Nephron (organoid): Measurements from ENCODE around the gene WWOX.

ENCODE experiments used
- H3K27ac Mint-ChIP-seq, 3 experiments: 2 replicates each; pipeline ENCODE4 v1.8.0; 2020; ENCODE audit warnings: mixed read lengths in 3 of 3, mild to moderate bottlenecking in 2 of 3, moderate library complexity in 1 of 3
- H3K27me3 Mint-ChIP-seq: 2 replicates; pipeline ENCODE4 v1.8.0; 2021; ENCODE audit warnings: low read depth, mild to moderate bottlenecking, moderate library complexity, mixed read lengths
- H3K36me3 Mint-ChIP-seq: 2 replicates; pipeline ENCODE4 v1.8.0; 2020; ENCODE audit warnings: low read depth, mixed read lengths
- H3K4me1 Mint-ChIP-seq: 2 replicates; pipeline ENCODE4 v1.8.0; 2020; ENCODE audit warnings: mixed read lengths
- H3K4me3 Mint-ChIP-seq, 3 experiments: 2 replicates each; pipeline ENCODE4 v1.8.0; 2020; ENCODE audit warnings: mild to moderate bottlenecking in 3 of 3, mixed read lengths in 3 of 3, moderate library complexity in 2 of 3
- H3K9me3 Mint-ChIP-seq: 2 replicates; pipeline ENCODE4 v1.8.0; 2020; ENCODE audit warnings: mixed read lengths
- CTCF ChIP-seq, 3 experiments: fragments of 200-600 bp; sonication (generic); IDR thresholded peaks; one replicate each; pipeline ENCODE4 v1.5.0; 2021; ENCODE audit warnings: antibody characterized with exemption in 3 of 3; ENCODE audit not compliant: unreplicated experiment in 3 of 3

The WWOX gene

GRCh38 chr16:78592111-78592510 is 492.7 kb downstream of the WWOX start:
- no peak overlapping the region for H3K27ac Mint-ChIP-seq
- H3K4me1 Mint-ChIP-seq, result peaks cover 5% of the 10 kb centered on the region
- H3K9me3 Mint-ChIP-seq, result no peaks in the 10 kb centered on the region
- no peak overlapping the region for H3K4me3 Mint-ChIP-seq
- TF ChIP-seq CTCF (IDR thresholded peaks at IDR 0.05; ENCODE audit: unreplicated experiment in 3 of 3), result no peak
- no peaks in the 10 kb centered on the region for H3K36me3 Mint-ChIP-seq
- H3K27me3 Mint-ChIP-seq, result peaks cover 10% of the 10 kb centered on the region

GRCh38 chr16:78593352-78593751 is 493.9 kb downstream of the WWOX start:
- H3K36me3 Mint-ChIP-seq, result no peaks in the 10 kb centered on the region
- H3K9me3 Mint-ChIP-seq, result no peaks in the 10 kb centered on the region
- H3K27ac Mint-ChIP-seq, result no peak overlapping the region
- no peak for TF ChIP-seq CTCF (IDR thresholded peaks at IDR 0.05; ENCODE audit: unreplicated experiment in 3 of 3)
- peaks cover 14% of the 10 kb centered on the region for H3K4me1 Mint-ChIP-seq
- H3K4me3 Mint-ChIP-seq, result no peak overlapping the region
- H3K27me3 Mint-ChIP-seq, result peaks cover 10% of the 10 kb centered on the region

- no peaks in the 10 kb centered on the region for H3K36me3 Mint-ChIP-seq
- peaks cover 8% of the 10 kb centered on the region for H3K27me3 Mint-ChIP-seq
- H3K4me1 Mint-ChIP-seq, result peaks cover 14% of the 10 kb centered on the region
- TF ChIP-seq CTCF (IDR thresholded peaks at IDR 0.05; ENCODE audit: unreplicated experiment in 3 of 3), result no peak
- no peak overlapping the region for H3K27ac Mint-ChIP-seq
- no peak overlapping the region for H3K4me3 Mint-ChIP-seq
- H3K9me3 Mint-ChIP-seq, result no peaks in the 10 kb centered on the region
These were observed 494.7 kb downstream of the WWOX start for GRCh38 chr16:78594191-78594590.

- peaks cover 2% of the 10 kb centered on the region for H3K9me3 Mint-ChIP-seq
- no peak for TF ChIP-seq CTCF (IDR thresholded peaks at IDR 0.05; ENCODE audit: unreplicated experiment in 3 of 3)
- H3K27ac Mint-ChIP-seq, result peak overlapping the region in 1 of 3 experiments; percentile 64
- H3K36me3 Mint-ChIP-seq, result no peaks in the 10 kb centered on the region
- H3K4me1 Mint-ChIP-seq, result peaks cover 14% of the 10 kb centered on the region
- H3K27me3 Mint-ChIP-seq, result peaks cover 5% of the 10 kb centered on the region
- H3K4me3 Mint-ChIP-seq, result no peak overlapping the region
These were observed 497.0 kb downstream of the WWOX start for GRCh38 chr16:78596348-78596995.

GRCh38 chr16:78596996-78597422 is 497.6 kb downstream of the WWOX start:
- Mint-ChIP-seq H3K27me3 (peaks cover 5% of the 10 kb centered on the region), H3K4me3 (no peak overlapping the region), H3K36me3 (no peaks in the 10 kb centered on the region), H3K9me3 (peaks cover 2% of the 10 kb centered on the region), H3K4me1 (peaks cover 13% of the 10 kb centered on the region), H3K27ac (peak overlapping the region in 1 of 3 experiments; percentile 64)
- no peak for TF ChIP-seq CTCF (IDR thresholded peaks at IDR 0.05; ENCODE audit: unreplicated experiment in 3 of 3)
